GM13977 (cell line): Measurements from ENCODE around the gene GRPEL1.

Source experiments
- DNase-seq: peaks from one replicate; pipeline ENCODE4 v3.0.0; 2012; ENCODE audit warnings: low spot score
- in situ Hi-C: fragments of 300-500 bp; cut with MboI; formaldehyde crosslinking; loops from one replicate; pipeline ENCODE4 v1.12.0; 2022; ENCODE audit warnings: low sequenced_read_pairs, low pct_unique_long_range_greater_than_20kb, mixed read lengths, inconsistent platforms; ENCODE audit not compliant: unreplicated experiment
- TF ChIP-seq, protein P1 (sequence below): IDR thresholded peaks from 2 replicates; pipeline ENCODE4 v1.5.1; 2012; ENCODE audit warnings: mild to moderate bottlenecking, control low read depth; ENCODE audit not compliant: insufficient read depth; ENCODE audit errors: extremely low read depth, missing control alignments

GRPEL1 gene

GRCh38 chr4:7016512-7016911 lies 51.4 kb downstream of the GRPEL1 start:
- no peak for DNase-seq
- TF ChIP-seq, protein P1, sequence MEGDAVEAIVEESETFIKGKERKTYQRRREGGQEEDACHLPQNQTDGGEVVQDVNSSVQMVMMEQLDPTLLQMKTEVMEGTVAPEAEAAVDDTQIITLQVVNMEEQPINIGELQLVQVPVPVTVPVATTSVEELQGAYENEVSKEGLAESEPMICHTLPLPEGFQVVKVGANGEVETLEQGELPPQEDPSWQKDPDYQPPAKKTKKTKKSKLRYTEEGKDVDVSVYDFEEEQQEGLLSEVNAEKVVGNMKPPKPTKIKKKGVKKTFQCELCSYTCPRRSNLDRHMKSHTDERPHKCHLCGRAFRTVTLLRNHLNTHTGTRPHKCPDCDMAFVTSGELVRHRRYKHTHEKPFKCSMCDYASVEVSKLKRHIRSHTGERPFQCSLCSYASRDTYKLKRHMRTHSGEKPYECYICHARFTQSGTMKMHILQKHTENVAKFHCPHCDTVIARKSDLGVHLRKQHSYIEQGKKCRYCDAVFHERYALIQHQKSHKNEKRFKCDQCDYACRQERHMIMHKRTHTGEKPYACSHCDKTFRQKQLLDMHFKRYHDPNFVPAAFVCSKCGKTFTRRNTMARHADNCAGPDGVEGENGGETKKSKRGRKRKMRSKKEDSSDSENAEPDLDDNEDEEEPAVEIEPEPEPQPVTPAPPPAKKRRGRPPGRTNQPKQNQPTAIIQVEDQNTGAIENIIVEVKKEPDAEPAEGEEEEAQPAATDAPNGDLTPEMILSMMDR, result no peak
- in situ Hi-C loops, result no loop called here

- TF ChIP-seq, protein P1, result no peak
- no peak for DNase-seq
- in situ Hi-C loops, result no loop called here
Measured at GRCh38 chr4:7016086-7016485, 51.8 kb downstream of the GRPEL1 start.

DNA sequence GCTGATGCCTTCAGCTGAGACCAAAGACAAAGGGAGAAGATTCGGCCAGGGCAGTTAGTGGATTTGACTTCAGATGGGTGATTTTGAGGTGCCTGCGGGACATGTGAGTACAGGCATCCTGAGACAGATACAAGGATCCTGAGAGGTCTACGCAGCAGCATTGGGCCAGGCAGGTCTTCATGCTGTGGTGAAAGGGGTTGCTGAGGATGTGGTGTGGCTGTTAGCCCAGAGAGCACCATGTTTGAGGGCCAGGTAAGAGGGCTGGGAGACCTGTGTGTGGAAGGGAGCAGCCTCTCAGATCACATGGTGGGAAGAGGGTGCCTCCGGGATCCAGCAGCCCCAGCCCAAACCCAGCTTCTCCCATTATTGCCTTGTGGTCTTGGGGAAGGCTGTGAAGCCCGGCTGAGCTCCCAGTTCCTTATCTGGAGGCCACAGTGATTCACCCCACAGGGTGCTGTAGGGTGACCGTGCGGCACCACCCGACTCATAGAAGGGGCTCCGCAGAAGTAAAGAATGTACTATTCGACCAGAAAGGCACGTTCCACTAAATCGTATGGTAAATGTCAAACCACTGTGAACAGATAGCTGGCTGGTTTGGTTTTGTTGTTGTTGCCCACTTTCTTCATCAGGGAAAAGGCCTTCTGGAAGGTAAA lies 52.4 kb downstream of the GRPEL1 start:
- TF ChIP-seq, protein P1, result no peak
- DNase-seq, result no peak
- in situ Hi-C loops, result no loop called here

GRCh38 chr4:7014815-7015214 lies 53.0 kb downstream of the GRPEL1 start:
- no peak for DNase-seq
- TF ChIP-seq, protein P1, result no peak
- in situ Hi-C loops, result no loop called here

- in situ Hi-C loops, result no loop called here
- no peak for DNase-seq
- TF ChIP-seq, protein P1, result no peak
Measured at GRCh38 chr4:7013175-7013574, 54.7 kb downstream of the GRPEL1 start.

GRCh38 chr4:7009564-7009963 lies 58.3 kb downstream of the GRPEL1 start:
- in situ Hi-C loops, result no loop called here
- DNase-seq, result no peak
- TF ChIP-seq, protein P1, result no peak
